DOHH2 (cell line): ENCODE results near the gene EN2.

Experiments used
- H3F3A ChIP-seq: fragments of 200-600 bp; sonication (generic), shearing (Covaris generic); 2 replicates; pipeline ENCODE4 v1.6.0; 2016; ENCODE audit warnings: antibody characterized with exemption, mild to moderate bottlenecking; ENCODE audit not compliant: control insufficient read depth, insufficient read depth
- H3K27ac ChIP-seq: fragments of 200-600 bp; sonication (generic); 2 replicates; pipeline ENCODE4 v1.5.1; 2014; ENCODE audit warnings: low read depth, mild to moderate bottlenecking, low read length, moderate library complexity
- H3K27me3 ChIP-seq: fragments of 200-600 bp; sonication (generic); 2 replicates; pipeline ENCODE4 v1.6.1; 2014; ENCODE audit warnings: mild to moderate bottlenecking, low read length, mixed read lengths; ENCODE audit not compliant: control insufficient read depth
- H3K36me3 ChIP-seq: fragments of 200-600 bp; sonication (generic); 2 replicates; pipeline ENCODE4 v1.6.1; 2014; ENCODE audit warnings: mild to moderate bottlenecking, low read length, moderate library complexity, mixed read lengths; ENCODE audit not compliant: control insufficient read depth
- H3K4me1 ChIP-seq: fragments of 200-600 bp; sonication (generic); 2 replicates; pipeline ENCODE4 v1.6.1; 2014; ENCODE audit warnings: mild to moderate bottlenecking, low read length, mixed read lengths; ENCODE audit not compliant: control insufficient read depth
- H3K4me2 ChIP-seq: fragments of 200-600 bp; sonication (generic); 2 replicates; pipeline ENCODE4 v1.6.0; 2014; ENCODE audit warnings: mild to moderate bottlenecking, low read length, moderate library complexity
- H3K4me3 ChIP-seq: fragments of 200-600 bp; sonication (generic); 2 replicates; pipeline ENCODE4 v1.5.1; 2014; ENCODE audit warnings: mild to moderate bottlenecking, low read length, mixed read lengths
- H3K79me2 ChIP-seq: fragments of 200-600 bp; sonication (generic); 2 replicates; pipeline ENCODE4 v1.6.1; 2014; ENCODE audit warnings: mild to moderate bottlenecking, low read length, mixed read lengths; ENCODE audit not compliant: control insufficient read depth
- H3K9me2 ChIP-seq: fragments of 200-600 bp; sonication (generic); replicated peaks from 2 replicates; pipeline ENCODE4 v1.6.1; 2014; ENCODE audit warnings: mild to moderate bottlenecking, low read length, mixed read lengths; ENCODE audit not compliant: control insufficient read depth
- H3K9me3 ChIP-seq: fragments of 200-600 bp; sonication (generic); 2 replicates; pipeline ENCODE4 v1.6.1; 2014; ENCODE audit warnings: antibody characterized with exemption, low read length, mixed read lengths; ENCODE audit not compliant: control insufficient read depth, insufficient read depth
- H4K20me1 ChIP-seq: fragments of 200-600 bp; sonication (generic); 2 replicates; pipeline ENCODE4 v1.6.0; 2014; ENCODE audit warnings: low read depth, mild to moderate bottlenecking, antibody characterized with exemption, low read length, moderate library complexity; ENCODE audit not compliant: control insufficient read depth, insufficient read depth
- CTCF ChIP-seq: fragments of 200-600 bp; sonication (generic); IDR thresholded peaks from one replicate; pipeline ENCODE4 v1.5.1; 2014; ENCODE audit warnings: antibody characterized with exemption, mild to moderate bottlenecking, low read depth, low read length; ENCODE audit not compliant: poor library complexity, severe bottlenecking
- EZH2phosphoT487 ChIP-seq: fragments of 200-600 bp; sonication (generic); IDR thresholded peaks from 2 replicates; pipeline ENCODE4 v1.6.1; 2017; ENCODE audit warnings: borderline replicate concordance, mild to moderate bottlenecking, antibody characterized with exemption, low read length, moderate library complexity, mixed read lengths

EN2 gene

DNA sequence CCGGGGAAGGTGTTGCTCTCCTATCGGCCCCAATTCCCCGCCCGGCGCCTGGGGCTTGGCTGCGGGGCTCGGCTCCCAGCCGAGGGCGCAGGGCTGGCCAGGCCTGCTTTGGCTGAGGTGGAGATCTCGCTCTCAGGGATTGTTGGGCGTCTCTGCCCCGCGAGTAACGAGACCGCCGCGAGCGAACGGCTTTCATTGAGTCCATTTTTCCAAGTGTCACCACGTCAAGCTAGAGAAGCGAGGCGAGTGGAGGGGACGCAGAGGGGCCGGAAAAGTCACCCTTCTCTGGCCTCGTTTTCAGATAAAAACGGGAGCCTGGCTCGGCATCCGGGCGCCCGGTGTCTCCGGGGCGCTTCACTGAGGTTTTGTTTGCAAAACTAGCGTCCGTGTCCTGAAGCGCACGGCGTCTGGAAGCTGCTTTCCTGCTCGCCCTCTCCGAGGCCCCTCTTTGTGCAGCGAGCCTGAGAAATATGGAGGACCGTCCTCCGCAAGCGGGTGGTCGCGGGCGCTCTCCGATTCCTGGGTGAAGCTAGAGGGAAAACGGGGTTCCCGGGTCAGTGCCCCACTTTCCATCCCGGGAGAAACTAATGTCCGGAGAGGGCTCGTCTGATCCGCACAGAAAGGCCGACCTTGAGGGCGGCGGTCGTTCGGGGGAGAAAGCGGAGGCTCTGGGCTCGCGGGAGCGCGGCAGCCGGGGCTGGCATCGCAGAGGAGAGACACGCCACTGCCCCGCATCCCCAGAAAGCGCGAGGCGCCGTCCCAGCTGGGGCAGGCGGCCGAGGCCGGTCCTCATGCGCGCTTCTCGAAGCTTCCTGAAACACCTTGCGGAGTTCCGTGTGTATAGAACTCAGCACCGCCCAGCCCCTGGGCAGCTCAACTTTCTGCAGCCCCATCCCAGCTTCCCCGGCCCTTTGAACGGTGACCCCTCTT is 3.5 kb upstream of the EN2 start:
- peaks cover 19% of the 10 kb centered on the region for H3K27me3 ChIP-seq
- TF ChIP-seq EZH2phosphoT487 = no peak
- H3K4me2 ChIP-seq = no peak overlapping the region
- no peaks in the 10 kb centered on the region for H3K79me2 ChIP-seq
- H3K4me3 ChIP-seq = no peak overlapping the region
- no peaks in the 10 kb centered on the region for H4K20me1 ChIP-seq
- H3K4me1 ChIP-seq = no peaks in the 10 kb centered on the region
- H3K9me2 ChIP-seq = no peaks in the 10 kb centered on the region
- H3K36me3 ChIP-seq = no peaks in the 10 kb centered on the region
- peaks cover 4% of the 10 kb centered on the region; the same call in 1 of the 2 replicates for H3K9me3 ChIP-seq
- no peaks in the 10 kb centered on the region for H3F3A ChIP-seq
- no peak overlapping the region for H3K27ac ChIP-seq

GRCh38 chr7:155455132-155455693 is 2.7 kb upstream of the EN2 start:
- no peaks in the 10 kb centered on the region for H3K79me2 ChIP-seq
- H3K9me2 ChIP-seq = no peaks in the 10 kb centered on the region
- TF ChIP-seq CTCF = no peak
- no peak for TF ChIP-seq EZH2phosphoT487
- peaks cover 19% of the 10 kb centered on the region for H3K27me3 ChIP-seq
- no peak overlapping the region for H3K27ac ChIP-seq
- no peaks in the 10 kb centered on the region for H4K20me1 ChIP-seq
- no peaks in the 10 kb centered on the region for H3K36me3 ChIP-seq
- H3K9me3 ChIP-seq = peaks cover 4% of the 10 kb centered on the region; the same call in 1 of the 2 replicates
- H3K4me2 ChIP-seq = no peak overlapping the region
- H3K4me3 ChIP-seq = no peak overlapping the region
- H3K4me1 ChIP-seq = no peaks in the 10 kb centered on the region
- H3F3A ChIP-seq = no peaks in the 10 kb centered on the region

- no peaks in the 10 kb centered on the region for H3F3A ChIP-seq
- H3K9me3 ChIP-seq = peaks cover 4% of the 10 kb centered on the region; the same call in 1 of the 2 replicates
- no peaks in the 10 kb centered on the region for H3K79me2 ChIP-seq
- H3K4me3 ChIP-seq = no peak overlapping the region
- no peaks in the 10 kb centered on the region for H3K9me2 ChIP-seq
- no peak overlapping the region for H3K4me2 ChIP-seq
- H4K20me1 ChIP-seq = no peaks in the 10 kb centered on the region
- H3K36me3 ChIP-seq = no peaks in the 10 kb centered on the region
- TF ChIP-seq EZH2phosphoT487 = no peak
- no peak for TF ChIP-seq CTCF
- H3K27ac ChIP-seq = no peak overlapping the region
- no peaks in the 10 kb centered on the region for H3K4me1 ChIP-seq
- H3K27me3 ChIP-seq = peaks cover 23% of the 10 kb centered on the region
These were observed 1.9 kb upstream of the EN2 start for GRCh38 chr7:155455776-155456737.
